BLaER1 treated with 17β-estradiol and CSF1 and Interleukin-3, amounts not matched to agents 10 nM and 100 nM (cell line): ENCODE results near the gene NENF.

Source experiments
- H3K27ac ChIP-seq, 11 experiments: shearing (Covaris generic); formaldehyde crosslinking; 2 replicates each; pipeline ENCODE4 v1.8.1; 2022
- H3K27me3 ChIP-seq, 11 experiments: shearing (Covaris generic); formaldehyde crosslinking; 2 replicates each; pipeline ENCODE4 v1.8.1; 2022
- H3K36me3 ChIP-seq, 11 experiments: shearing (Covaris generic); formaldehyde crosslinking; 2 replicates each; pipeline ENCODE4 v1.8.1; 2022
- H3K4me1 ChIP-seq, 10 experiments: shearing (Covaris generic); formaldehyde crosslinking; 2 replicates each; pipeline ENCODE4 v1.8.1; 2022
- H3K4me2 ChIP-seq, 11 experiments: shearing (Covaris generic); formaldehyde crosslinking; 2 replicates each; pipeline ENCODE4 v1.8.1; 2022
- H3K4me3 ChIP-seq, 10 experiments: shearing (Covaris generic); formaldehyde crosslinking; 2 replicates each; pipeline ENCODE4 v1.8.1; 2022
- H3K9ac ChIP-seq, 11 experiments: shearing (Covaris generic); formaldehyde crosslinking; 2 replicates each; pipeline ENCODE4 v1.8.1; 2022
- H3K9me3 ChIP-seq, 11 experiments: shearing (Covaris generic); formaldehyde crosslinking; replicated peaks in 1 of 11; 2 replicates each; pipeline ENCODE4 v1.8.1; 2022
- H4K20me1 ChIP-seq, 11 experiments: shearing (Covaris generic); formaldehyde crosslinking; 2 replicates each; pipeline ENCODE4 v1.8.1; 2022
- Cebpa-rat ChIP-seq, 11 experiments: shearing (Covaris generic); IDR thresholded peaks; 2 replicates each; pipeline ENCODE4 v1.8.1; 2022

The NENF gene

GRCh38 chr1:212437179-212437798 is 4.6 kb downstream of the NENF start:
- Histone ChIP-seq H3K9me3 (no peaks in the 10 kb centered on the region), H3K9ac (no peak overlapping the region), H3K4me3 (no peak overlapping the region), H3K4me1 (peaks cover 14 to 24% (median 18%) of the 10 kb centered on the region in 10 experiments), H3K27me3 (no peaks in the 10 kb centered on the region), H3K27ac (no peak overlapping the region), H4K20me1 (peaks cover 0 to 68% (median 20%) of the 10 kb centered on the region in 11 experiments; a peak in 15 of 22 replicates), H3K36me3 (peaks cover 0 to 13% (median 0%) of the 10 kb centered on the region in 11 experiments; a peak in 4 of 22 replicates), H3K4me2 (no peak overlapping the region)
- no peak for TF ChIP-seq Cebpa-rat (IDR thresholded peaks at IDR 0.05)

- Histone ChIP-seq H3K4me1 (peaks cover 6 to 14% (median 10%) of the 10 kb centered on the region in 10 experiments), H3K36me3 (peaks cover 0 to 15% (median 5%) of the 10 kb centered on the region in 11 experiments; a peak in 15 of 22 replicates), H3K4me3 (no peak overlapping the region), H3K27ac (no peak overlapping the region), H3K9ac (no peak overlapping the region), H3K27me3 (no peaks in the 10 kb centered on the region), H3K9me3 (no peaks in the 10 kb centered on the region), H3K4me2 (no peak overlapping the region), H4K20me1 (peaks cover 0 to 65% (median 20%) of the 10 kb centered on the region in 11 experiments; a peak in 15 of 22 replicates)
- no peak for TF ChIP-seq Cebpa-rat (IDR thresholded peaks at IDR 0.05)
Observed at GRCh38 chr1:212438831-212439237, 6.1 kb downstream of the NENF start.

DNA sequence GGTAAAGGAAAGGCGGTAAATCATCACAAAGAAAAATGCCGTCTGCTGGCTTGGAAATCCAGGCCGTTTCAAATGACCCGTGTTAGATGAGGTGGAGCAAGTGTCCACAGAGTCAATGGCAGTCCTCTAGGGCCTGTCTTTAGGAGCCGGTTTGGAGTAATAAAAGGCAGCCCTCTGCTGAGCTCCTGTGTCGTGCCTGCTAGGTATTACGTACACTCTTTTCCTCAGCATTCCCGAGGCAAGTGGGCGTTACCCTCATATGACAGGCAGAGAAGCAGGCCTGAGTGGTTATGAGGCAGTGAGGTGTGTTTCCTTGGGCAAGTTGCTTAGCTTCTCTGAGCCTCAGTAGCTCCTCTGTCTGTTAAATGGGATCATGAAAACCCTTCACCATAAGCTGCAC is 7.7 kb downstream of the NENF start:
- Histone ChIP-seq H3K36me3 (peaks cover 13 to 30% (median 20%) of the 10 kb centered on the region in 11 experiments; a peak in 21 of 22 replicates), H3K4me1 (peaks cover 0 to 9% (median 0%) of the 10 kb centered on the region in 10 experiments; a peak in 6 of 20 replicates), H3K27me3 (no peaks in the 10 kb centered on the region), H3K4me3 (no peak overlapping the region), H3K9ac (no peak overlapping the region), H3K27ac (no peak overlapping the region), H3K9me3 (no peaks in the 10 kb centered on the region), H4K20me1 (peaks cover 0 to 49% (median 14%) of the 10 kb centered on the region in 11 experiments; a peak in 12 of 22 replicates), H3K4me2 (no peak overlapping the region)
- TF ChIP-seq Cebpa-rat (IDR thresholded peaks at IDR 0.05), result no peak

GRCh38 chr1:212442408-212442807 is 9.7 kb downstream of the NENF start:
- Histone ChIP-seq H3K4me2 (no peak overlapping the region), H3K4me3 (no peak overlapping the region), H3K9me3 (no peaks in the 10 kb centered on the region), H3K27me3 (no peaks in the 10 kb centered on the region), H4K20me1 (peaks cover 0 to 30% (median 9%) of the 10 kb centered on the region in 11 experiments; a peak in 10 of 22 replicates), H3K27ac (no peak overlapping the region), H3K9ac (no peak overlapping the region), H3K36me3 (peaks cover 25 to 46% (median 30%) of the 10 kb centered on the region in 11 experiments), H3K4me1 (peaks cover 0 to 9% (median 0%) of the 10 kb centered on the region in 10 experiments; a peak in 6 of 20 replicates)
- TF ChIP-seq Cebpa-rat (IDR thresholded peaks at IDR 0.05), result no peak

DNA sequence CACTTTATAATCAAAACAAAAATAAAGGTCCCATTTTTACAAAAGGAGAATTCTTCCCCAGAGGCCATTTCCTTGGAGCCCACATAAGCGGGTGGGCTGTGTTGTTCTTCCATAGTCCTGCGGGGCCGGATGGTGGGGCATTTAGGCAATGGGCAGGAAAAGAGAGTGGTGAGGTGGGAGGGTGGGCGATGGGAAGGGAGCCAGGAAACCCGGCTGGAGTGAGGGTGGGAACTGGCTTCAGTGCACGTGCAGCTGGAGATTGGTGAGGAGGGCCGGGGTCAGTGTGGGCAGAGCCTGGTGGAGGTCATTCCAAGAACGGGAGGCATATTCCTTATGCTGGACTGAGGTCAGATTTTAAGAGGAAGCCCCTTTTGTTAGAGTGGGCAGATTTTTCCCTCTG is 13.6 kb downstream of the NENF start:
- Histone ChIP-seq H4K20me1 (peaks cover 0 to 6% (median 0%) of the 10 kb centered on the region in 11 experiments; a peak in 2 of 22 replicates), H3K9ac (no peak overlapping the region), H3K4me2 (no peak overlapping the region), H3K36me3 (peaks cover 23 to 46% (median 30%) of the 10 kb centered on the region in 11 experiments), H3K4me3 (no peak overlapping the region), H3K9me3 (no peaks in the 10 kb centered on the region), H3K4me1 (peaks cover 12 to 20% (median 15%) of the 10 kb centered on the region in 10 experiments), H3K27me3 (no peaks in the 10 kb centered on the region), H3K27ac (no peak overlapping the region)
- TF ChIP-seq Cebpa-rat (IDR thresholded peaks at IDR 0.05), result no peak

DNA sequence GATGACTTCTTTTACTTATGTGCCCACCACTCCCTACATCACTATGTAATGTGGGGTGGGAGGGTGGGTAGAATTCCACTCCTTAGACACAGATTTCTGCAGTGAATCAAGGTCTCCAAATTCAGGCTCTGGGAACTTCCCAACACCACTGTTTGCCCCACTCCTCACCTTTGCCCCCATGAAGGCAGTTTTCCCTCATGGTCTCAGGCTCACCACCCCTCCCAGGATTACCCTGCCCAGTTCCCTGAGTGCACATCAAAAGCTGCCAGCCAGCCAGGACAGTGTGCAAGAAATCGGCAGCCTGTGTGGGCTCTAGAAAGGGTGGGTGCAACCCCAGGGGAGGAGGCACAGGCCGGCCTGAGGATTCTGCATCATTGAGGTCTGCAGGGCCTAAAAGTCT is 14.8 kb downstream of the NENF start:
- no peak overlapping the region for H3K9ac ChIP-seq
- TF ChIP-seq Cebpa-rat (IDR thresholded peaks at IDR 0.05), result no peak

GRCh38 chr1:212450331-212450881 is 17.7 kb downstream of the NENF start:
- no peaks in the 10 kb centered on the region for H3K9me3 ChIP-seq
- peaks cover 0 to 10% (median 0%) of the 10 kb centered on the region in 11 experiments; a peak in 1 of 22 replicates for H4K20me1 ChIP-seq
- peaks cover 20 to 53% (median 44%) of the 10 kb centered on the region in 10 experiments for H3K4me1 ChIP-seq
- H3K4me2 ChIP-seq, result peak overlapping the region; percentile 4 to 63 (median 42); a peak in 18 of 22 replicates
- no peaks in the 10 kb centered on the region for H3K27me3 ChIP-seq
- H3K36me3 ChIP-seq, result peaks cover 7 to 21% (median 15%) of the 10 kb centered on the region in 11 experiments
- TF ChIP-seq Cebpa-rat (IDR thresholded peaks at IDR 0.05), result no peak
- H3K4me3 ChIP-seq, result no peak overlapping the region
- H3K9ac ChIP-seq, result peak overlapping the region in 1 of 11 experiments; percentile 12; a peak in 2 of 22 replicates
- no peak overlapping the region for H3K27ac ChIP-seq

More for the DNA sequence above, 14.8 kb downstream of the NENF start:
- Histone ChIP-seq H4K20me1 (0 out of 22 replicates have a peak, but pooled peaks cover 0 to 3% (median 0%) of the 10 kb centered on the region in 11 experiments), H3K27ac (no peak overlapping the region), H3K4me1 (peaks cover 14 to 30% (median 20%) of the 10 kb centered on the region in 10 experiments), H3K27me3 (no peaks in the 10 kb centered on the region), H3K36me3 (peaks cover 23 to 44% (median 30%) of the 10 kb centered on the region in 11 experiments), H3K9me3 (no peaks in the 10 kb centered on the region), H3K4me3 (no peak overlapping the region), H3K4me2 (no peak overlapping the region)

GRCh38 chr1:212451416-212452322 is 18.9 kb downstream of the NENF start:
- Histone ChIP-seq H3K4me1 (peaks cover 20 to 64% (median 52%) of the 10 kb centered on the region in 10 experiments), H4K20me1 (peaks cover 0 to 10% (median 0%) of the 10 kb centered on the region in 11 experiments; a peak in 1 of 22 replicates), H3K9ac (no peak overlapping the region), H3K4me2 (peak overlapping the region in 7 of 11 experiments; percentile 62 to 80 (median 69); a peak in 9 of 22 replicates), H3K4me3 (no peak overlapping the region), H3K9me3 (no peaks in the 10 kb centered on the region), H3K27ac (peak overlapping the region in 1 of 11 experiments; percentile 50; a peak in 1 of 22 replicates), H3K27me3 (no peaks in the 10 kb centered on the region), H3K36me3 (peaks cover 0 to 10% (median 3%) of the 10 kb centered on the region in 11 experiments; a peak in 9 of 22 replicates)
- TF ChIP-seq Cebpa-rat (IDR thresholded peaks at IDR 0.05), result no peak
